GM18520 (cell line): ENCODE results near the gene FREM1.
"Not testable (repeated sequence)": the region's sequence is repeated elsewhere in the genome, so short reads cannot be mapped to it uniquely, and the experiment has no call there.

ENCODE experiments used
- ATAC-seq: cut with Tn5 transposase; IDR thresholded peaks from one replicate; pipeline ENCODE4 v1.9.1; 2021; ENCODE audit not compliant: unreplicated experiment

The FREM1 gene

GRCh38 chr9:14909961-14910805 lies at the start of gene FREM1:
FREM1 (minus strand) TSS chr9:14910428; CDS start chr9:14868977, 41,451 bp downstream.
- no peak for ATAC-seq

- ATAC-seq = no peak
Measured at GRCh38 chr9:14958989-14959388, 48.8 kb upstream of the FREM1 start.

GRCh38 chr9:14957109-14957508 lies 46.9 kb upstream of the FREM1 start:
- ATAC-seq = no peak

GRCh38 chr9:14956208-14956607 lies 46.0 kb upstream of the FREM1 start:
- no peak for ATAC-seq

GRCh38 chr9:14945351-14945750 lies 35.1 kb upstream of the FREM1 start:
- ATAC-seq = no peak

GRCh38 chr9:14941501-14942405 lies 31.5 kb upstream of the FREM1 start:
- no peak for ATAC-seq

- ATAC-seq = no peak
Measured at GRCh38 chr9:14939378-14939777, 29.1 kb upstream of the FREM1 start.

GRCh38 chr9:14937216-14937615 lies 27.0 kb upstream of the FREM1 start:
- no peak for ATAC-seq

- no peak for ATAC-seq
Measured at GRCh38 chr9:14936491-14936890, 26.3 kb upstream of the FREM1 start.

- no peak for ATAC-seq
Measured at GRCh38 chr9:14935964-14936363, 25.7 kb upstream of the FREM1 start.

GRCh38 chr9:14935106-14935751 lies 25.0 kb upstream of the FREM1 start:
- ATAC-seq = no peak

- ATAC-seq = no peak
Measured at GRCh38 chr9:14932641-14933040, 22.4 kb upstream of the FREM1 start.

GRCh38 chr9:14932231-14932630 lies 22.0 kb upstream of the FREM1 start:
- no peak for ATAC-seq

GRCh38 chr9:14926941-14927624 lies 16.9 kb upstream of the FREM1 start:
- ATAC-seq = no peak

- ATAC-seq = no peak
Measured at GRCh38 chr9:14924230-14925219, 14.3 kb upstream of the FREM1 start.

- no peak for ATAC-seq
Measured at GRCh38 chr9:14923701-14924100, 13.5 kb upstream of the FREM1 start.

- not testable (repeated sequence) for ATAC-seq
Measured at GRCh38 chr9:14920805-14921204, 10.6 kb upstream of the FREM1 start.

GRCh38 chr9:14913366-14913765 lies 3.1 kb upstream of the FREM1 start:
- ATAC-seq = no peak

- ATAC-seq = no peak
Measured at GRCh38 chr9:14912859-14913258, 2.6 kb upstream of the FREM1 start.

GRCh38 chr9:14911046-14911445 lies 818 bp upstream of the FREM1 start:
- ATAC-seq = no peak
